GM12878 (cell line): Measurements from ENCODE around the gene HS3ST3A1.

Experiments
- CTCF ChIP-seq, 3 experiments: IDR thresholded peaks in 2 of 3; conservative IDR thresholded peaks in 1 of 3; 2 replicates each; pipeline ENCODE4 v1.5.1; 2011; ENCODE audit warnings: low read depth in 3 of 3, low read length in 3 of 3, mild to moderate bottlenecking in 3 of 3, control low read depth in 2 of 3, moderate library complexity in 2 of 3, inconsistent platforms in 1 of 3, mixed read lengths in 1 of 3; ENCODE audit not compliant: control insufficient read depth in 2 of 3, insufficient read depth in 1 of 3; ENCODE audit errors: extremely low read depth in 1 of 3
- NRF1 ChIP-seq: conservative IDR thresholded peaks from 2 replicates; pipeline ENCODE4 v1.6.1; 2011; ENCODE audit warnings: mild to moderate bottlenecking, low read depth, low read length, improper control_type of control experiment
- POLR2A ChIP-seq: IDR thresholded peaks from 2 replicates; pipeline ENCODE4 v1.6.1; 2011; ENCODE audit warnings: low read depth, mild to moderate bottlenecking, low read length
- RAD21 ChIP-seq: IDR thresholded peaks from 2 replicates; pipeline ENCODE4 v1.6.1; 2011; ENCODE audit warnings: mild to moderate bottlenecking, low read depth, low read length, moderate library complexity; ENCODE audit not compliant: insufficient read depth
- YY1 ChIP-seq: IDR thresholded peaks from 2 replicates; pipeline ENCODE4 v1.6.1; 2011; ENCODE audit warnings: low read depth, mild to moderate bottlenecking, low read length

DNA sequence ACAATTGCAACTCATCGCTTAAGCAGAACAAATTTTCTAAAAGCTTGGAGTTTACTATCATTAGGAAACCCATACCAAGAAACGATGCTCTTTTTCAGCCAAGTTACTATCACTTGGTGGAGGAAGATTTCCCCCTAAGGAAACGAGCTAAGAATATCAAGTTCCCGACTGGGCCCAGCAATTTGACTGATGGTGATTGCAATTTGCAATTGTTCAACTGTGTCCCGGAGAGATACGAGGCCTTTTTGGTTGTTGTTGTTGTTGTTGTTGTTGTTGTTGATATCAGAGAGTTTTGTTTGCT is 6.2 kb downstream of the HS3ST3A1 start:
- no peak for TF ChIP-seq RAD21
- no peak for TF ChIP-seq POLR2A
- no peak for TF ChIP-seq YY1
- TF ChIP-seq NRF1, result no peak
- TF ChIP-seq CTCF (IDR thresholded peaks at IDR 0.05 in 2 of 3, conservative IDR thresholded peaks at IDR 0.05 in 1 of 3; ENCODE audit: control insufficient read depth in 2 of 3, extremely low read depth in 1 of 3, insufficient read depth in 1 of 3, low read depth in 3 of 3, low read length in 3 of 3), result no peak
